Epithelial cell of proximal tubule (primary cell): Measurements from ENCODE around the gene TIMELESS. TPM values are rescaled to one million over a fixed set of nuclear protein-coding genes. Genes with fewer than 3 reads are reported as not detected.
"Not testable (repeated sequence)": the region's sequence is repeated elsewhere in the genome, so short reads cannot be mapped to it uniquely, and the experiment has no call there.

Experiments
- DNase-seq: peaks from one replicate; pipeline ENCODE4 v3.0.0-alpha.2; 2011; ENCODE audit warnings: low read depth
- H3K4me3 ChIP-seq: 2 replicates; pipeline ENCODE4 v1.5.1; 2011; ENCODE audit warnings: low read depth, mild to moderate bottlenecking, low read length
- CTCF ChIP-seq: conservative IDR thresholded peaks from 2 replicates; pipeline ENCODE4 v1.5.1; 2012; ENCODE audit warnings: low read depth, mild to moderate bottlenecking, low read length
- total RNA-seq: library from RNA; depleted of rRNA; stranded (reverse); fragments of >200 nt; gene quantifications from 2 replicates; pipeline ENCODE4 v1.2.3, GENCODE V29; 2015

The TIMELESS gene
- total RNA-seq, 1 donor from 2014 or later: 30.2 TPM

DNA sequence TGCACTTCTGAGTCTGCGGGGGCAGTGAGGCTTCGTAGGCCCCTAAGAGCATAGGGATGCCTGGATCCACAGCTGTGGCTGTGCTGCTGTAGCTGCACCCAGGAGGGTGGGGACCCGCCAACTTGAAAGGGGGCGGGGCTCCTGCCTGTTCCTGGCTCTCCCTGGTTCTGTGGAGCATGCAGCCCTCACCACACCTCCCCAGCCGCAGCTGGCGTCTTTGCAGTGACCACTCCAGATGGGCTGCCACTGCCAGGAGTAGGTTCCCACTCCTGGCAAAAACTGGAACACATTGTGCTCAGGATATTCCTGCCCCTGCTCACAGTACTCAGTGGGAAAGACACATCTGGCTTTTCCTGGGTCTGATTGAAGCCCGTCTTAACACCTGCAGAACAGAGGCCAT is 35.8 kb downstream of the TIMELESS start:
- no peak overlapping the region for H3K4me3 ChIP-seq
- DNase-seq: no peak
- no peak for TF ChIP-seq CTCF

GRCh38 chr12:56411781-56412639 is 37.2 kb downstream of the TIMELESS start:
- H3K4me3 ChIP-seq: no peak overlapping the region
- TF ChIP-seq CTCF: no peak
- no peak for DNase-seq

GRCh38 chr12:56410768-56411167 is 38.5 kb downstream of the TIMELESS start:
- TF ChIP-seq CTCF: no peak
- no peak overlapping the region for H3K4me3 ChIP-seq
- no peak for DNase-seq

- no peak for DNase-seq
Observed at GRCh38 chr12:56408799-56409417, 40.3 kb downstream of the TIMELESS start.

GRCh38 chr12:56404227-56404626 is 45.0 kb downstream of the TIMELESS start:
- H3K4me3 ChIP-seq, DNase-seq: not testable (repeated sequence)

More at GRCh38 chr12:56408799-56409417, 40.3 kb downstream of the TIMELESS start:
- TF ChIP-seq CTCF: no peak
- no peak overlapping the region for H3K4me3 ChIP-seq

- DNase-seq, H3K4me3 ChIP-seq: not testable (repeated sequence)
Observed at GRCh38 chr12:56401612-56402011, 47.6 kb downstream of the TIMELESS start.

- not testable (repeated sequence) for H3K4me3 ChIP-seq, DNase-seq
Observed at GRCh38 chr12:56401125-56401524, 48.1 kb downstream of the TIMELESS start.

GRCh38 chr12:56399466-56399865 is 49.8 kb downstream of the TIMELESS start:
- H3K4me3 ChIP-seq, DNase-seq: not testable (repeated sequence)

DNA sequence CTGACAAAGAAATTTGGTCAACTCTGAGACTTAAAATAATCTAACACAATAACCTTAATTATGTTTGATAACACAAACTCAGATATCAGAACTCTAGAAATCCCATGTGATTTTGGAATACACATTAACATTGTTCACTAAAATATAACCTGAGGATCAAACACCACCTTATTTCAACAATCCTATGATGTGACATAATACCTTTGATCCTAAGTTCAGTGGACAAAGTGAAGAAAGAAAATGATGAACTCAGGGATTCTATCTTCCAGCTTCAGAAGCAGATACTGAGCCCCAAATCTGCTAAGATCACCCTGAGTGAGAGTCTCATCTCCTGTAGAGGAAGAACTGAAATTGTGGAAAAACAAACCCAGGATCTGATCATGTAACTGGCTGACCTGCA is 50.9 kb downstream of the TIMELESS start:
- H3K4me3 ChIP-seq: no peak overlapping the region
- no peak for DNase-seq
- TF ChIP-seq CTCF: no peak
